Activated naive CD4-positive, alpha-beta T cell treated with anti-CD3 and anti-CD28 coated beads for 36 hours (primary cell): ENCODE measurements around the gene CALHM4. TPM values are rescaled to one million over a fixed set of nuclear protein-coding genes. Genes with fewer than 3 reads are reported as not detected.
A peak's percentile ranks its signal among the peaks of the same experiment; 100 is the strongest.

Experiments
- CTCF ChIA-PET: fragments of 350-600 bp; sonication (Branson Sonifier 250); formaldehyde crosslinking; loops from one replicate; lab custom pipeline; 2021; ENCODE audit warnings: antibody characterized with exemption; lab: Charles Lee
- DNase-seq: peaks from one replicate; pipeline ENCODE4 v3.0.0-alpha.2; 2020
- H3K27ac Mint-ChIP-seq: one replicate; pipeline ENCODE4 v1.8.0; 2021; ENCODE audit warnings: mild to moderate bottlenecking, mixed read lengths
- H3K27me3 Mint-ChIP-seq: one replicate; pipeline ENCODE4 v1.8.0; 2021; ENCODE audit warnings: low read depth, mixed read lengths
- H3K36me3 Mint-ChIP-seq: one replicate; pipeline ENCODE4 v1.8.0; 2021; ENCODE audit warnings: low read depth, mixed read lengths
- H3K4me1 Mint-ChIP-seq: one replicate; pipeline ENCODE4 v1.8.0; 2021; ENCODE audit warnings: low read depth, mixed read lengths
- H3K4me3 Mint-ChIP-seq: one replicate; pipeline ENCODE4 v1.8.0; 2021; ENCODE audit warnings: mild to moderate bottlenecking, moderate library complexity, mixed read lengths
- H3K9me3 Mint-ChIP-seq: one replicate; pipeline ENCODE4 v1.8.0; 2021; ENCODE audit warnings: mixed read lengths
- intact Hi-C: fragments of 100-400 bp; cut with micrococcal nuclease; formaldehyde crosslinking; loops from one replicate; pipeline ENCODE4 v1.15.1; 2023
- total RNA-seq, 2 experiments: library from RNA; stranded (reverse); gene quantifications; one replicate each; pipeline ENCODE4 v1.2.3, GENCODE V29; 2021

CALHM4 gene
- total RNA-seq, 2 experiments from 2014 or later: not detected

GRCh38 chr6:116524236-116524635, 29.3 kb upstream of the CALHM4 start:
- Mint-ChIP-seq H3K27ac (no peak overlapping the region), H3K27me3 (peaks cover 2% of the 10 kb centered on the region), H3K9me3 (no peaks in the 10 kb centered on the region), H3K4me3 (no peak overlapping the region), H3K4me1 (no peaks in the 10 kb centered on the region), H3K36me3 (no peaks in the 10 kb centered on the region)
- DNase-seq: no peak
- CTCF ChIA-PET: interaction anchor here (0.8 to 1.0 kb wide), 2 partner anchors 11 to 39 kb away, joined by 3 to 4 read pairs; no protein-coding TSS in a partner anchor
- intact Hi-C loops: no loop called here

DNA sequence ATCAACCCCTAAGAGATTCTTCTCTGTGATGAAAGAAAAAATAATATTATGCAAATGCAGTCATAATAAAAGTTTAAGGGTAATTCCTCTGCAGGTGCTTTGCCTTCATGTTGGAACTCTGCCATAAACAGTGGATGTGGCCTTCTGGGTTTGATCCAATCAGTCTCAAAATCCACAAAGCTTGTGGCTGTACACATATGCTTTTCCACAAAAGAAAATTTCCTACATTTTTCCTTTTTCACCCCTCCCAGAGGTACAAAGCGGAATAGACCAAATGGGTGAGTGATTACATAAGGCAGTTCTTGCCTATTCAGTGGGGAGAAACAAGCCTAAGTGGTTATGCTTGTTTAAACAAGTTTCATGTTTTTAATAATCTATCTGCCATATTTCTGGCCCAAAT, 25.4 kb upstream of the CALHM4 start:
- CTCF ChIA-PET: no interaction called here
- intact Hi-C loops: no loop called here
- H3K4me3 Mint-ChIP-seq: no peak overlapping the region
- no peak overlapping the region for H3K27ac Mint-ChIP-seq
- H3K4me1 Mint-ChIP-seq: no peaks in the 10 kb centered on the region
- H3K9me3 Mint-ChIP-seq: no peaks in the 10 kb centered on the region
- no peaks in the 10 kb centered on the region for H3K36me3 Mint-ChIP-seq
- H3K27me3 Mint-ChIP-seq: peaks cover 11% of the 10 kb centered on the region
- no peak for DNase-seq

GRCh38 chr6:116528780-116529179, 24.8 kb upstream of the CALHM4 start:
- DNase-seq: no peak
- CTCF ChIA-PET: interaction anchor here (0.9 kb wide), 1 partner anchor 241 kb away, joined by 3 read pairs; no protein-coding TSS in a partner anchor
- intact Hi-C loops: no loop called here
- H3K27ac Mint-ChIP-seq: no peak overlapping the region
- H3K27me3 Mint-ChIP-seq: peaks cover 11% of the 10 kb centered on the region
- H3K36me3 Mint-ChIP-seq: no peaks in the 10 kb centered on the region
- no peaks in the 10 kb centered on the region for H3K4me1 Mint-ChIP-seq
- no peak overlapping the region for H3K4me3 Mint-ChIP-seq
- H3K9me3 Mint-ChIP-seq: no peaks in the 10 kb centered on the region

DNA sequence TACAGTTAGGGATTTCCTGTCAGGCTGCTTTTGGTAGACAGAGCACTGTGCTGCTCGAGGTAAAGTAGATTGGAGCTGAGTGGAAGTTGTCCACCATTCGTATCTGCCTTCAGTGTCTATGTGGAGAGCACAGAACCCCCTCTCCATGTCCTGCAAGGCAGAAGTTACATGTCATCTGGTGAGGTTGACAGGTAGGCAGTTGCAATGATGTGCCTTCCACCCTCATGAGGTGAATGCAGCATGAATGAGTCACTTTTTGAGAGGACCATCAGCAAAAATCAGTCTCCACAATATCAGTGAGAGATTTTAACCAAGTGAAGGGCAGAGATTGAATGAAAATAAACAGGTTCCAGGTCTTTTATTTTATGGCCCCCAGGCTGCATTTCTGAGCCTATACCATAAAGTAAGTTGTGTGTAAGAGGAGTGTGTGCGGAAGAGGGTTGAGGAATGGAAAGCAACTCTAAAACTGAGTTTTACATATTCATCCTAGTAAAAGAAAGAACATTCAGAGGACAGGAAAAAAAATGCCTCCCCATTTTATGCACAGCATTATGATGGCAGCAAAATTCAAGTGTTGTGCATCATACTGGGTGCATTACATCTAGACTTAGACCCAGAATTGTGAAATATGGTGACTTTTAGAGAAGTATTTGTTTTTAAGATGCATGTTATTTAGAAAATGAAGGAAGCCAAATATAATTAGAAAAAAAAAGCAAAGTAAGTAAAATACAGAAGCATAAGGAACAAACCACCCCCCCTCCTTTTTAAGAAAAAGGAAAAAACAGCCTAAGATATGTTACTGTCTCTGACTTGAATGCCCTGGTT, 23.9 kb upstream of the CALHM4 start:
- H3K4me3 Mint-ChIP-seq: no peak overlapping the region
- intact Hi-C loops: loop anchor here (10.0 kb wide), 1 partner anchor 425 kb away; the partner anchor contains the start of gene NT5DC1
- CTCF ChIA-PET: interaction anchor here (0.9 kb wide), 1 partner anchor 242 kb away, joined by 3 read pairs; no protein-coding TSS in a partner anchor
- no peak for DNase-seq
- H3K27me3 Mint-ChIP-seq: peaks cover 11% of the 10 kb centered on the region
- H3K36me3 Mint-ChIP-seq: no peaks in the 10 kb centered on the region
- H3K9me3 Mint-ChIP-seq: no peaks in the 10 kb centered on the region
- H3K27ac Mint-ChIP-seq: no peak overlapping the region
- H3K4me1 Mint-ChIP-seq: no peaks in the 10 kb centered on the region

DNA sequence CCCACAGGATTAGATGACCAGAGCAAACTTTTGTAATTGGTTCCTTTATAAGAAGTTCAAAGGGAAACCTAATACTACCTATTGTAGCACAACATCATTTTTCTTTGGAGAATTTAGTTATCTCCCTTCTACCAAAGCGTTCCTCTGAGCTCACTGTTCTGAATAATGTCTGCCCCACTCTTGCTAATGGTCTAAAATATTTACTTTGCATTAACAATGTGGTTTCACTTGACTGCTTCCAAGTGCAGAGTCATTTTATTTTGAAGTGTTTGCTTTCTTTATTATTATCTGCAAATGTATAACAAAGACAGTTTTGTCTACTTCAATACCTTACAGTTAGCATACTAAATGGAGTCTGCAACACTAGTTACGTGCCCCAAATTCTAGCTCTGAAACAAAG, 23.1 kb upstream of the CALHM4 start:
- intact Hi-C loops: loop anchor here (10.0 kb wide), 1 partner anchor 426 kb away; the partner anchor contains the start of gene NT5DC1
- H3K27ac Mint-ChIP-seq: no peak overlapping the region
- no peaks in the 10 kb centered on the region for H3K9me3 Mint-ChIP-seq
- H3K27me3 Mint-ChIP-seq: peaks cover 11% of the 10 kb centered on the region
- no peaks in the 10 kb centered on the region for H3K36me3 Mint-ChIP-seq
- CTCF ChIA-PET: no interaction called here
- no peak overlapping the region for H3K4me3 Mint-ChIP-seq
- no peak for DNase-seq
- H3K4me1 Mint-ChIP-seq: no peaks in the 10 kb centered on the region

- H3K9me3 Mint-ChIP-seq: no peaks in the 10 kb centered on the region
- no peak overlapping the region for H3K4me3 Mint-ChIP-seq
- DNase-seq: peak; percentile 79
- no peaks in the 10 kb centered on the region for H3K4me1 Mint-ChIP-seq
- peaks cover 11% of the 10 kb centered on the region for H3K27me3 Mint-ChIP-seq
- intact Hi-C loops: loop anchor here (1.0 to 10.0 kb wide), 7 partner anchors 29 to 522 kb away; partner anchors contain the start of gene NT5DC1
- CTCF ChIA-PET: interaction anchor here (0.6 to 4.5 kb wide), 15 partner anchors 10 to 263 kb away, joined by 3 to 52 read pairs (median 4); partner anchors contain the start of gene RWDD1
- H3K36me3 Mint-ChIP-seq: no peaks in the 10 kb centered on the region
- H3K27ac Mint-ChIP-seq: no peak overlapping the region
Measured at GRCh38 chr6:116531675-116532570, 21.6 kb upstream of the CALHM4 start.

GRCh38 chr6:116533233-116533957, 20.2 kb upstream of the CALHM4 start:
- H3K27me3 Mint-ChIP-seq: peaks cover 9% of the 10 kb centered on the region
- no peak for DNase-seq
- no peak overlapping the region for H3K4me3 Mint-ChIP-seq
- no peak overlapping the region for H3K27ac Mint-ChIP-seq
- no peaks in the 10 kb centered on the region for H3K4me1 Mint-ChIP-seq
- H3K9me3 Mint-ChIP-seq: no peaks in the 10 kb centered on the region
- CTCF ChIA-PET: interaction anchor here (0.7 to 4.5 kb wide), 17 partner anchors 9 to 308 kb away, joined by 3 to 52 read pairs (median 5); partner anchors contain the start of gene RWDD1
- intact Hi-C loops: loop anchor here (10.0 kb wide), 1 partner anchor 429 kb away; the partner anchor contains the start of gene NT5DC1
- no peaks in the 10 kb centered on the region for H3K36me3 Mint-ChIP-seq

- no peak for DNase-seq
- intact Hi-C loops: loop anchor here (10.0 kb wide), 1 partner anchor 430 kb away; the partner anchor contains the start of gene NT5DC1
- Mint-ChIP-seq H3K9me3 (no peaks in the 10 kb centered on the region), H3K4me1 (no peaks in the 10 kb centered on the region), H3K4me3 (no peak overlapping the region), H3K27me3 (peaks cover 6% of the 10 kb centered on the region), H3K36me3 (no peaks in the 10 kb centered on the region), H3K27ac (no peak overlapping the region)
- CTCF ChIA-PET: interaction anchor here (0.6 to 4.5 kb wide), 29 partner anchors 11 to 268 kb away, joined by 3 to 52 read pairs (median 3); partner anchors contain the start of genes CALHM6 and RWDD1
Measured at GRCh38 chr6:116535109-116535508, 18.4 kb upstream of the CALHM4 start.

GRCh38 chr6:116536216-116536621, 17.3 kb upstream of the CALHM4 start:
- intact Hi-C loops: loop anchor here (1.0 to 10.0 kb wide), 7 partner anchors 25 to 433 kb away; partner anchors contain the start of gene NT5DC1
- CTCF ChIA-PET: interaction anchor here (1.4 to 4.5 kb wide), 5 partner anchors 18 to 268 kb away, joined by 3 to 52 read pairs (median 17); no protein-coding TSS in a partner anchor
- no peaks in the 10 kb centered on the region for H3K9me3 Mint-ChIP-seq

DNA sequence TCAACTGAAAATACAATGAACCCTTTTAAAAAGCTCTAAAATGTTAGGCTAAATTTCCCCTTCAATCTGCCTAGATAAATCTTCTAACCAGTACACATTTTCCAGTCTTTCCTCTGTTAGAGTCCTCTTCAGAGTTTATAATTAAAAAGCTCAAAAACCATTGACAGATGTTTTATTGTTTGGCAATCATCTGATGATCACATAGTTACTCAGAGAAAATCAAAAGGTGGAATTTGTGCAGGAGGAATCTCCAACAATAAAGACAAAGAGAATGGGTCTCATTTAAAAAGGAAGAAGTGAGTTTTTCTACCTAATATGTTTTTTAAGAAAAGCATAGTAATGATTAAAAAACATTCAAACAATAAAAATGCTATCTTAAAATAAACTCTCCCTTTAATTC, 11.1 kb upstream of the CALHM4 start:
- CTCF ChIA-PET: interaction anchor here (1.3 to 3.0 kb wide), 4 partner anchors 10 to 255 kb away, joined by 3 to 23 read pairs (median 6); no protein-coding TSS in a partner anchor
- Mint-ChIP-seq H3K9me3 (no peaks in the 10 kb centered on the region), H3K4me3 (no peak overlapping the region), H3K4me1 (no peaks in the 10 kb centered on the region), H3K36me3 (no peaks in the 10 kb centered on the region), H3K27ac (no peak overlapping the region), H3K27me3 (peaks cover 12% of the 10 kb centered on the region)
- intact Hi-C loops: no loop called here
- DNase-seq: no peak

More at GRCh38 chr6:116536216-116536621, 17.3 kb upstream of the CALHM4 start:
- H3K36me3 Mint-ChIP-seq: no peaks in the 10 kb centered on the region
- no peak overlapping the region for H3K27ac Mint-ChIP-seq
- no peaks in the 10 kb centered on the region for H3K4me1 Mint-ChIP-seq
- no peak overlapping the region for H3K4me3 Mint-ChIP-seq
- peak; percentile 24 for DNase-seq
- peaks cover 9% of the 10 kb centered on the region for H3K27me3 Mint-ChIP-seq

- Mint-ChIP-seq H3K36me3 (no peaks in the 10 kb centered on the region), H3K27ac (no peak overlapping the region), H3K27me3 (peaks cover 12% of the 10 kb centered on the region), H3K4me3 (no peak overlapping the region), H3K4me1 (no peaks in the 10 kb centered on the region), H3K9me3 (no peaks in the 10 kb centered on the region)
- CTCF ChIA-PET: interaction anchor here (0.7 to 3.0 kb wide), 3 partner anchors 9 to 255 kb away, joined by 3 to 23 read pairs (median 4); no protein-coding TSS in a partner anchor
- intact Hi-C loops: no loop called here
- no peak for DNase-seq
Measured at GRCh38 chr6:116543149-116543548, 10.4 kb upstream of the CALHM4 start.
